Body of pancreas (tissue), 4 donors: Measurements from ENCODE around the gene PPP4R4.
"Not testable (repeated sequence)": the region's sequence is repeated elsewhere in the genome, so short reads cannot be mapped to it uniquely, and the experiment has no call there.

Experiments used
- POLR2A ChIP-seq, 3 donors: fragments of 450-650 bp; IDR thresholded peaks; one replicate each; pipeline ENCODE4 v1.6.1; 2016; ENCODE audit warnings: antibody characterized with exemption in 3 of 3, mild to moderate bottlenecking in 2 of 3
- TF ChIP-seq, protein P1 (sequence below), 7 experiments: fragments of 450-650 bp in 4 of 7; fragments of 200-600 bp in 3 of 7; sonication (generic) in 3 of 7; IDR thresholded peaks; one replicate each; pipeline ENCODE4 v1.5.1; 2016 to 2019; ENCODE audit warnings: antibody characterized with exemption in 7 of 7

DNA sequence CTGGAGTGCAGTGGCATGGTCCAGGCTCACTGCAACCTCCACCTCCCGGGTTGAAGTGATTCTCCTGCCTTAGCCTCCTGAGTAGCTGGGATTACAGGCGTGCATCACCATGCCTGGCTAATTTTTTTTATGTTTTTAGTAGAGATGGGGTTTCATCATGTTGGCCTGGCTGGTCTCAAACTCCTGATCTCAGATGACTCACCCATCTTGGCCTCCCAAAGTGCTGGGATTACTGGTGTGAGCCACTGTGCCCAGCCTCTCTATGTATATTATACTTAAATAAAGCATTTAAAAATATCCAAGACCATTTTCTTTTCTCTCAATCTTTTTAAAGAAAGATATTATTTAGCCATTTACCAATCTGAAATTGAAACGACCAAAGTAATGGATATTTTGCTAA, 90.1 kb downstream of the PPP4R4 start:
- TF ChIP-seq, protein P1, sequence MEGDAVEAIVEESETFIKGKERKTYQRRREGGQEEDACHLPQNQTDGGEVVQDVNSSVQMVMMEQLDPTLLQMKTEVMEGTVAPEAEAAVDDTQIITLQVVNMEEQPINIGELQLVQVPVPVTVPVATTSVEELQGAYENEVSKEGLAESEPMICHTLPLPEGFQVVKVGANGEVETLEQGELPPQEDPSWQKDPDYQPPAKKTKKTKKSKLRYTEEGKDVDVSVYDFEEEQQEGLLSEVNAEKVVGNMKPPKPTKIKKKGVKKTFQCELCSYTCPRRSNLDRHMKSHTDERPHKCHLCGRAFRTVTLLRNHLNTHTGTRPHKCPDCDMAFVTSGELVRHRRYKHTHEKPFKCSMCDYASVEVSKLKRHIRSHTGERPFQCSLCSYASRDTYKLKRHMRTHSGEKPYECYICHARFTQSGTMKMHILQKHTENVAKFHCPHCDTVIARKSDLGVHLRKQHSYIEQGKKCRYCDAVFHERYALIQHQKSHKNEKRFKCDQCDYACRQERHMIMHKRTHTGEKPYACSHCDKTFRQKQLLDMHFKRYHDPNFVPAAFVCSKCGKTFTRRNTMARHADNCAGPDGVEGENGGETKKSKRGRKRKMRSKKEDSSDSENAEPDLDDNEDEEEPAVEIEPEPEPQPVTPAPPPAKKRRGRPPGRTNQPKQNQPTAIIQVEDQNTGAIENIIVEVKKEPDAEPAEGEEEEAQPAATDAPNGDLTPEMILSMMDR (IDR thresholded peaks at IDR 0.05) = not testable (repeated sequence)
- TF ChIP-seq POLR2A (IDR thresholded peaks at IDR 0.05) = not testable (repeated sequence)
